Limb (tissue), 2 donors: ENCODE results near the gene CAPN12.

ENCODE experiments used
- DNase-seq, 2 donors: peaks; one replicate each; pipeline ENCODE4 v3.0.0-alpha.2; 2016; ENCODE audit errors: extremely low spot score in 2 of 2

The CAPN12 gene

GRCh38 chr19:38698225-38699026, 45.8 kb downstream of the CAPN12 start:
- no peak for DNase-seq

- no peak for DNase-seq
These were observed 46.6 kb downstream of the CAPN12 start for GRCh38 chr19:38697641-38698071.

- DNase-seq, result no peak
These were observed 47.1 kb downstream of the CAPN12 start for GRCh38 chr19:38697197-38697596.

GRCh38 chr19:38696729-38697055, 47.6 kb downstream of the CAPN12 start:
- DNase-seq, result no peak

- no peak for DNase-seq
These were observed 48.2 kb downstream of the CAPN12 start for GRCh38 chr19:38695832-38696728.

- DNase-seq, result no peak
These were observed 49.0 kb downstream of the CAPN12 start for GRCh38 chr19:38695317-38695683.

GRCh38 chr19:38693380-38694223, 50.7 kb downstream of the CAPN12 start:
- DNase-seq, result peak; percentile 34 to 74

GRCh38 chr19:38692458-38693379, 51.6 kb downstream of the CAPN12 start:
- DNase-seq, result no peak

GRCh38 chr19:38691938-38692457, 52.3 kb downstream of the CAPN12 start:
- DNase-seq, result no peak

- DNase-seq, result no peak
These were observed 53.4 kb downstream of the CAPN12 start for GRCh38 chr19:38690832-38691231.

- DNase-seq, result no peak
These were observed 54.1 kb downstream of the CAPN12 start for GRCh38 chr19:38690146-38690545.

- DNase-seq, result no peak
These were observed 56.4 kb downstream of the CAPN12 start for GRCh38 chr19:38687837-38688378.

- no peak for DNase-seq
These were observed 57.8 kb downstream of the CAPN12 start for GRCh38 chr19:38686530-38686888.

- DNase-seq, result no peak
These were observed 58.4 kb downstream of the CAPN12 start for GRCh38 chr19:38685666-38686529.

- no peak for DNase-seq
These were observed 59.2 kb downstream of the CAPN12 start for GRCh38 chr19:38684862-38685665.

GRCh38 chr19:38684078-38684861, 60.0 kb downstream of the CAPN12 start:
- DNase-seq, result no peak

- DNase-seq, result no peak
These were observed 60.7 kb downstream of the CAPN12 start for GRCh38 chr19:38683393-38684077.
